GM10847 (cell line): ENCODE results near the gene ELN.

Source experiments
- POLR2A ChIP-seq: IDR thresholded peaks from 2 replicates; pipeline ENCODE4 v1.6.1; 2011; ENCODE audit not compliant: insufficient read length; ENCODE audit errors: extremely low read depth

The ELN gene

DNA sequence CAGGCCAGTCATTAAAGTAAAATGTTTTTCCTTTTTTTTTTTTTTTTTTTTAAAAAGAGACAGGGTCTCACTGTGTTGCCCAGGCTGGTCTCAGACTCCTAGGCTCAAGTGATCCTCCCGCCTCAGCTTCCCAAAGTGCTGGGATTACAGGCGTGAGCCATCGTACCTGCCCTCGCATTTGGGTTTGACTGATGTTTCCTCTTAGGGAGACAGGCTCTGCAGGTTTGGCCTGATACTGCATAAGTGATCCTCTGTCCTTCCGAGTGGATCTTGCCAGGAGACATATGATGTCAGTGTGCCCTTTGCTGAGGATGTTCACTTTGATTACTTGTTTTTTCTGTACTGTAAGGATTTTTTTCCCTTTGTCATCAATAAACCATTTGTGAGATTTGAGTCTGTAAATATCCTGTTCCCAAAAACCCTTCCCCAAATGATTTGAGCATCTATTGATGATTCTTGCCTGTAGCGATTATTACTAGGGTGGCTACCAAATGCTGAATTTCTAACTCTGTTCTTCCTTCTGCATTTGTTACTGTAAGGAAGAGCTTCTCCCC is 75.3 kb downstream of the ELN start:
- no peak for TF ChIP-seq POLR2A

DNA sequence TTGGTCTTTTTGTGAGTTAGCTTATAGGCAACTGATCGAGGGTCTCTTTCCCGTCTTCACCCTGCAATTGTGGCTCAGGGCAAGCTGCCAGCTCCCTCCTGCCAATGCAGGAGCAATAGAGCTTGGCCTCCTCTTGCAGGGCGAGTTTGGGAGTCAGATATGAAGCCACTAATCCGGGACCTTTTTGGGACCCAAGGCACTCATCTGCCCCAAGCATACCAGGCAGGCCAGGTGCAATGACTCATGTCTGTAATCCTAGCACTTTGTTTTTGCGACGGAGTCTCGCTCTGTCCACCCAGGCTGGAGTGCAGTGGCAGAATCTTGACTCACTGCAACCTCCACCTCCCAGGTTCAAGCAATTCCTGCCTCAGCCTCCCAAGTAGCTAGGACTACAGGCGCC is 76.7 kb downstream of the ELN start:
- TF ChIP-seq POLR2A: no peak

DNA sequence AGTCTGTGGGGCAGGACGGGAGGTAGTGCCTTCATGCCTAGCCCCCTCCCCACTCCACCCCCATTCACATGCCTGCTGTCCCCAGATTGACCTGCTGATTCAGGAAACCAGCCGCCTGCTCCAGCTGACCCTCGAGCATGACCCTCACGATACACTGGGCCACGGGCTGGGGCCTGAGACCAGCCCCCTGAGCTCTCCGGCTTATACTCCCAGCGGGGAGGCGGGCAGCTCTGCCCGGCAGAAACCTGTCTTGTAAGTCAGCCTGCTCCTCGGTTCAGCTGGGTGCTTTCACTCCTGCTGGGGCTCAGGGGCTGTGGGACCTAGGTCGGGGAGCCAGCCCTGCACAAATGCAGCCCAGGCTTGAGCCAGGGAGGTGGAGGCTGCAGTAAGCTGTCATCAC is 78.0 kb downstream of the ELN start:
- no peak for TF ChIP-seq POLR2A

DNA sequence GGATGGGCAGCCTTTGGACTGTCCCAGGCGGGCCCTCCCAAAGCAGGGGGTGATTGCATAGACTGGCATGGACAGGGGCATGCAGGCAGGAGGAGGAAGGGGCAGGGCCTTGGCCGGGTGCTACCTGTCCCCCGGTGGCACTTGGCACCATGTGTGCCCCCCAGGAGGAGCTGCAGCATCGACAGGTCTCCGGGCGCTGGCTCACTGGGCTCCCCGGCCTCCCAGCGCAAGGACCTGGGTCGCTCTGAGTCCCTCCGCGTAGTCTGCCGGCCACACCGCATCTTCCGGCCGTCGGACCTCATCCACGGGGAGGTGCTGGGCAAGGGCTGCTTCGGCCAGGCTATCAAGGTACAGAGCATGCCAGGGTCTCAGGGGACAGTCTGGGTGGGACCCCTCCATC is 78.9 kb downstream of the ELN start:
- TF ChIP-seq POLR2A: no peak

DNA sequence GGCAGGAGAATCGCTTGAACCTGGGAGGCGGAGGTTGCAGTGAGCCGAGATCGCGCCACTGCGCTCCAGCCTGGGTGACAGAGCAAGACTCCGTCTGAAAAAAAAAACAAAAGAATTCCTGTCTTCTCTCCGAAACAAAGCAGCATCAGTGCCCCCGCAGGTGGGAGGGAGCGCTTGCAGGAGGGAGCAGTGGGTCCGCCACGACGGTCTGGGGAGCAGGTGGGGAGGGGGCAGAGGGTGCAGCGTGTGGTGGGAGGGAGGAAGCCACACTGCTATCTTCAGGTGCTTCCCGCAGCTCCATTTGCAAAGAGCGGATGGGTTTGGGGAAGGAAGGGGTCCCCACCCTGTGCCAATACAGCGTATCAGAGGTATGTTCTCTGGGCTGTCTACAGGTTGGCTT is 87.4 kb downstream of the ELN start:
- TF ChIP-seq POLR2A: no peak

DNA sequence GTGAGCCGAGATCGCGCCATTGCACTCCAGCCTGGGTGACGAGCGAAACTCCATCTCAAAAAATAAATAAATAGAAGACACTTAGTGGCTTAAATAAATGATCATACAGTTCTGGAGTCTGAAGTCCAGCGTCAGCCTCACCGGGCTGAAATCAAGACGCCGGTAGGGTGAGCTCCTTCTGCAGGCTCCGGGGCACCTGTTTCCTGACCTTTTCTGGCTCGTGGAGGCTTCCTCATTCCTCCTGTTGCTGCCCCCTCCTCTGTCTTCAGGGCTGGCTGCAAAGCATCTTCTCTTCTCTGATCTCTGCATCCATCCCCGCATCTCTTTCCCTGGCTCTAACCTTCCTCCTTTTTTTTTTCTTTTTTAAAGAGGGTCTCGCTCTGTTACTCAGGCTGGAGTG is 88.4 kb downstream of the ELN start:
- no peak for TF ChIP-seq POLR2A
